PC-3 (cell line): ENCODE measurements around the gene SPATA33.

ENCODE experiments used
- CTCF ChIP-seq: fragments of 300-600 bp; sonication (generic); conservative IDR thresholded peaks from 2 replicates; pipeline ENCODE4 v1.5.1; 2017; ENCODE audit warnings: antibody characterized with exemption, low read depth, mild to moderate bottlenecking, low read length
- EZH2 ChIP-seq: fragments of 300-600 bp; sonication (generic); IDR thresholded peaks from one replicate; pipeline ENCODE4 v1.6.1; 2017; ENCODE audit warnings: antibody characterized with exemption, mild to moderate bottlenecking, low read length; ENCODE audit not compliant: unreplicated experiment
- EZH2phosphoT487 ChIP-seq: fragments of 300-600 bp; sonication (generic); IDR thresholded peaks from 2 replicates; pipeline ENCODE4 v1.6.1; 2018; ENCODE audit warnings: mild to moderate bottlenecking, antibody characterized with exemption, low read length, borderline replicate concordance

- no peak for TF ChIP-seq CTCF
- TF ChIP-seq EZH2, result no peak
- no peak for TF ChIP-seq EZH2phosphoT487
These were observed 46.6 kb downstream of the SPATA33 start for GRCh38 chr16:89704281-89704680.
